HepG2 (cell line): ENCODE data around the gene ABCF1. TPM values are rescaled to one million over a fixed set of nuclear protein-coding genes. Genes with fewer than 3 reads are reported as not detected.
A peak's percentile ranks its signal among the peaks of the same experiment; 100 is the strongest.

Experiments
- ATF6 ChIP-seq: sonication (generic); formaldehyde crosslinking; conservative IDR thresholded peaks from 2 replicates; pipeline ENCODE4 v1.4.0; 2020; ENCODE audit warnings: missing genetic modification reagents
- CBX2 ChIP-seq, 2 experiments: fragments of 200-600 bp in 1 of 2; sonication (generic); formaldehyde crosslinking in 1 of 2; IDR thresholded peaks; 2 replicates each; pipeline versions ENCODE4 v1.7.0 to v1.8.1; 2018 to 2022; ENCODE audit warnings: low read depth in 2 of 2, low read length in 1 of 2, mild to moderate bottlenecking in 1 of 2, missing genetic modification reagents in 1 of 2
- CEBPZ ChIP-seq: IDR thresholded peaks from 2 replicates; pipeline ENCODE4 v1.6.1; 2012; ENCODE audit warnings: low read length, improper control_type of control experiment
- CHCHD3 ChIP-seq: sonication (generic); formaldehyde crosslinking; IDR thresholded peaks from 2 replicates; pipeline ENCODE4 v1.8.0; 2022; ENCODE audit warnings: mild to moderate bottlenecking, missing genetic modification reagents, moderate library complexity
- ELK4 ChIP-seq: sonication (generic); formaldehyde crosslinking; IDR thresholded peaks from 2 replicates; pipeline ENCODE4 v1.9.0; 2021; ENCODE audit warnings: missing genetic modification reagents, borderline replicate concordance
- MEIS2 ChIP-seq: sonication (generic); formaldehyde crosslinking; IDR thresholded peaks from 2 replicates; pipeline ENCODE4 v1.9.0; 2021; ENCODE audit warnings: mild to moderate bottlenecking, missing genetic modification reagents
- MXD4 ChIP-seq: IDR thresholded peaks from 2 replicates; pipeline ENCODE4 v1.6.1; 2016; ENCODE audit warnings: mild to moderate bottlenecking, missing biosample characterization, missing genetic modification reagents
- NRL ChIP-seq: sonication (generic); formaldehyde crosslinking; IDR thresholded peaks from 2 replicates; pipeline ENCODE4 v1.5.0; 2020; ENCODE audit warnings: missing genetic modification reagents, mild to moderate bottlenecking, moderate library complexity, borderline replicate concordance
- POLR2AphosphoS5 ChIP-seq: IDR thresholded peaks from 2 replicates; pipeline ENCODE4 v1.6.1; 2012; ENCODE audit warnings: low read depth, low read length
- SKI ChIP-seq: fragments of 450-650 bp; IDR thresholded peaks from one replicate; pipeline ENCODE4 v1.6.1; 2018; ENCODE audit warnings: mild to moderate bottlenecking; ENCODE audit not compliant: partially characterized antibody
- SRSF4 ChIP-seq: fragments of 200-400 bp; formaldehyde crosslinking; IDR thresholded peaks from one replicate; pipeline ENCODE4 v1.6.1; 2018; ENCODE audit warnings: mild to moderate bottlenecking, low read depth, low read length, moderate library complexity; ENCODE audit not compliant: poor library complexity, severe bottlenecking
- TEAD2 ChIP-seq: sonication (generic); formaldehyde crosslinking; IDR thresholded peaks from 2 replicates; pipeline ENCODE4 v1.9.0; 2021; ENCODE audit warnings: missing genetic modification reagents
- TEF ChIP-seq: sonication (generic); formaldehyde crosslinking; IDR thresholded peaks from 2 replicates; pipeline ENCODE4 v1.5.0; 2020; ENCODE audit warnings: missing genetic modification reagents
- ZBED4 ChIP-seq: sonication (generic); formaldehyde crosslinking; IDR thresholded peaks from 2 replicates; pipeline ENCODE4 v1.4.0; 2020; ENCODE audit warnings: missing genetic modification reagents, borderline replicate concordance
- ZNF557 ChIP-seq: sonication (generic); formaldehyde crosslinking; IDR thresholded peaks from 2 replicates; pipeline ENCODE4 v1.4.0; 2020; ENCODE audit warnings: missing genetic modification reagents
- ZNF7 ChIP-seq: IDR thresholded peaks from 2 replicates; pipeline ENCODE4 v1.6.1; 2016; ENCODE audit warnings: missing biosample characterization, missing genetic modification reagents
- ZNF792 ChIP-seq: IDR thresholded peaks from 2 replicates; pipeline ENCODE4 v1.6.1; 2016
- ZSCAN9 ChIP-seq: IDR thresholded peaks from 2 replicates; pipeline ENCODE4 v1.6.1; 2016; ENCODE audit warnings: borderline replicate concordance
- polyA plus RNA-seq, 8 experiments: library from polyadenylated mRNA; depleted of rRNA in 3 of 8; stranded (reverse) in 7 of 8; unstranded in 1 of 8; fragments of >200 nt; fragmentation: Illumina TruSeq in 4 of 8; extraction: Trizol in 4 of 8; gene quantifications; 2 replicates each; pipeline versions ENCODE4 v1.2.1 to v1.2.3, GENCODE V29; 2011 to 2016; ENCODE audit warnings: low read depth in 4 of 8, missing spikeins in 1 of 8, mixed read lengths in 1 of 8; ENCODE audit not compliant: insufficient read depth in 1 of 8
- total RNA-seq, 5 experiments: library from RNA; depleted of rRNA; stranded (reverse); fragments of >200 nt; fragmentation: Illumina TruSeq; extraction: Trizol; gene quantifications; 2 replicates each; pipeline ENCODE4 v1.2.3, GENCODE V29; 2016; ENCODE audit warnings: low read depth in 1 of 5

The ABCF1 gene
- total and polyA plus RNA-seq, 2 of the 13 experiments (the other 11 are each of a cell fraction or from before 2014, with no cell fraction given) = 25.4 to 98.9 TPM

- peak; percentile 85 for TF ChIP-seq TEF
- peak; percentile 94 for TF ChIP-seq ZNF792 (CRISPR knock-in tag)
- peak; percentile 99 for TF ChIP-seq POLR2AphosphoS5
- TF ChIP-seq CHCHD3 = peak; percentile 97
- no peak for TF ChIP-seq SRSF4
- peak; percentile 79; the same call in 1 of the 2 replicates for TF ChIP-seq MEIS2 (CRISPR knock-in tag)
- TF ChIP-seq ZNF557 (CRISPR knock-in tag) = peak; percentile 96
- no peak for TF ChIP-seq ZNF7 (CRISPR knock-in tag)
- peak; percentile 44; the same call in 1 of the 2 replicates for TF ChIP-seq ELK4 (CRISPR knock-in tag)
- peak; percentile 94 for TF ChIP-seq ZSCAN9 (CRISPR knock-in tag)
- TF ChIP-seq ZBED4 (CRISPR knock-in tag) = peak; percentile 87; the same call in 1 of the 2 replicates
- TF ChIP-seq TEAD2 = peak; percentile 75; the same call in 1 of the 2 replicates
- TF ChIP-seq ATF6 = peak; percentile 61; the same call in 1 of the 2 replicates
- no peak for TF ChIP-seq CBX2 (IDR thresholded peaks at IDR 0.05; ENCODE audit: low read depth, low read length)
- no peak for TF ChIP-seq CBX2 (CRISPR knock-in tag; IDR thresholded peaks at IDR 0.05; ENCODE audit: low read depth)
- TF ChIP-seq CEBPZ = no peak
- peak; percentile 68 for TF ChIP-seq SKI
- TF ChIP-seq NRL = peak; percentile 98
- peak; percentile 99 for TF ChIP-seq MXD4 (CRISPR knock-in tag)
Measured at GRCh38 chr6:30571075-30571761, at the start of gene ABCF1 (continued).
